Neuronal stem cell (in vitro differentiated cells): Measurements from ENCODE around the gene STEAP1B.

ENCODE experiments used
- DNase-seq: peaks from one replicate; pipeline ENCODE4 v3.0.0-alpha.2; 2013; ENCODE audit warnings: low spot score
- H2AFZ ChIP-seq: one replicate; pipeline ENCODE4 v1.6.1; 2013; ENCODE audit warnings: mild to moderate bottlenecking, low read length, inconsistent platforms
- H2AK5ac ChIP-seq: 2 replicates; pipeline ENCODE4 v1.6.1; 2013; ENCODE audit warnings: low read depth, mild to moderate bottlenecking, inconsistent platforms, low read length, moderate library complexity, mixed read lengths
- H2BK120ac ChIP-seq: 2 replicates; pipeline ENCODE4 v1.6.1; 2013; ENCODE audit warnings: low read depth, mild to moderate bottlenecking, inconsistent platforms, low read length, moderate library complexity, mixed read lengths
- H2BK12ac ChIP-seq: one replicate; pipeline ENCODE4 v1.6.1; 2013; ENCODE audit warnings: low read length, inconsistent platforms
- H2BK15ac ChIP-seq: 2 replicates; pipeline ENCODE4 v1.6.1; 2013; ENCODE audit warnings: mild to moderate bottlenecking, low read length, inconsistent platforms, mixed read lengths
- H2BK5ac ChIP-seq: one replicate; pipeline ENCODE4 v1.6.1; 2013; ENCODE audit warnings: inconsistent platforms, mild to moderate bottlenecking, low read length, moderate library complexity
- H3K14ac ChIP-seq: one replicate; pipeline ENCODE4 v1.6.1; 2013; ENCODE audit warnings: low read length, inconsistent platforms
- H3K18ac ChIP-seq: 2 replicates; pipeline ENCODE4 v1.6.1; 2013; ENCODE audit warnings: low read length, inconsistent platforms
- H3K23ac ChIP-seq: 2 replicates; pipeline ENCODE4 v1.6.1; 2013; ENCODE audit warnings: low read depth, mild to moderate bottlenecking, mixed read lengths, low read length, inconsistent platforms; ENCODE audit not compliant: poor library complexity
- H3K27ac ChIP-seq: replicated peaks from 3 replicates; pipeline ENCODE4 v1.5.1; 2013; ENCODE audit warnings: low read length, inconsistent platforms
- H3K27me3 ChIP-seq, 3 experiments: 2 replicates each; pipeline ENCODE4 v1.6.1; 2013; ENCODE audit warnings: low read length in 3 of 3, mild to moderate bottlenecking in 2 of 3, inconsistent platforms in 1 of 3, low read depth in 1 of 3, mixed read lengths in 1 of 3, moderate library complexity in 1 of 3; ENCODE audit not compliant: control insufficient read depth in 3 of 3, insufficient read depth in 3 of 3
- H3K36me3 ChIP-seq, 2 donors: replicated peaks in 1 of 2; 2 replicates each; pipeline ENCODE4 v1.6.1; 2013; ENCODE audit warnings: low read length in 2 of 2; ENCODE audit not compliant: control insufficient read depth in 2 of 2, insufficient read depth in 2 of 2
- H3K4ac ChIP-seq: 2 replicates; pipeline ENCODE4 v1.6.1; 2013; ENCODE audit warnings: inconsistent platforms, mild to moderate bottlenecking, low read length, moderate library complexity
- H3K4me1 ChIP-seq, 2 donors: 1 replicate in 1 of 2; 2 replicates in 1 of 2; pipeline ENCODE4 v1.6.1; 2013; ENCODE audit warnings: low read length in 2 of 2, low read depth in 1 of 2; ENCODE audit not compliant: control insufficient read depth in 2 of 2, insufficient read depth in 1 of 2
- H3K4me2 ChIP-seq: one replicate; pipeline ENCODE4 v1.6.1; 2013; ENCODE audit warnings: mild to moderate bottlenecking, low read length, inconsistent platforms; ENCODE audit not compliant: insufficient read depth, poor library complexity, severe bottlenecking
- H3K4me3 ChIP-seq, 2 donors: 2 replicates each; pipeline ENCODE4 v1.5.1; 2013; ENCODE audit warnings: low read length in 2 of 2, mild to moderate bottlenecking in 2 of 2, inconsistent platforms in 1 of 2, moderate library complexity in 1 of 2
- H3K79me1 ChIP-seq: one replicate; pipeline ENCODE4 v1.6.1; 2013; ENCODE audit warnings: low read depth, mild to moderate bottlenecking, inconsistent platforms, low read length, moderate library complexity
- H3K9ac ChIP-seq: one replicate; pipeline ENCODE4 v1.6.1; 2013; ENCODE audit warnings: mild to moderate bottlenecking, low read depth, low read length, inconsistent platforms; ENCODE audit not compliant: poor library complexity
- H3K9me3 ChIP-seq, 2 donors: replicated peaks in 1 of 2; 2 replicates each; pipeline versions ENCODE3 to v1.6.1; 2013; ENCODE audit warnings: low read length in 2 of 2, mild to moderate bottlenecking in 2 of 2, inconsistent platforms in 1 of 2, low read depth in 1 of 2, mixed read lengths in 1 of 2, moderate library complexity in 1 of 2; ENCODE audit not compliant: control insufficient read depth in 2 of 2, insufficient read depth in 1 of 2
- H4K8ac ChIP-seq: one replicate; pipeline ENCODE4 v1.6.1; 2013; ENCODE audit warnings: low read depth, mild to moderate bottlenecking, inconsistent platforms, low read length, moderate library complexity
- H4K91ac ChIP-seq: one replicate; pipeline ENCODE4 v1.6.1; 2013; ENCODE audit warnings: low read length, low read depth, mild to moderate bottlenecking, inconsistent platforms; ENCODE audit not compliant: poor library complexity
- WGBS, 2 donors: extraction: QIAGEN DNeasy Blood & Tissue Kit; methylation state at CpG; one replicate each; pipeline ENCODE4 v1.1.7; 2013; ENCODE audit warnings: missing lambda C conversion rate in 2 of 2, mixed read lengths in 1 of 2; ENCODE audit not compliant: insufficient read length in 2 of 2, insufficient replicate concordance in 1 of 2; ENCODE audit errors: extremely low coverage in 2 of 2; 5-methylcytosine and 5-hydroxymethylcytosine counted together

Gene STEAP1B

DNA sequence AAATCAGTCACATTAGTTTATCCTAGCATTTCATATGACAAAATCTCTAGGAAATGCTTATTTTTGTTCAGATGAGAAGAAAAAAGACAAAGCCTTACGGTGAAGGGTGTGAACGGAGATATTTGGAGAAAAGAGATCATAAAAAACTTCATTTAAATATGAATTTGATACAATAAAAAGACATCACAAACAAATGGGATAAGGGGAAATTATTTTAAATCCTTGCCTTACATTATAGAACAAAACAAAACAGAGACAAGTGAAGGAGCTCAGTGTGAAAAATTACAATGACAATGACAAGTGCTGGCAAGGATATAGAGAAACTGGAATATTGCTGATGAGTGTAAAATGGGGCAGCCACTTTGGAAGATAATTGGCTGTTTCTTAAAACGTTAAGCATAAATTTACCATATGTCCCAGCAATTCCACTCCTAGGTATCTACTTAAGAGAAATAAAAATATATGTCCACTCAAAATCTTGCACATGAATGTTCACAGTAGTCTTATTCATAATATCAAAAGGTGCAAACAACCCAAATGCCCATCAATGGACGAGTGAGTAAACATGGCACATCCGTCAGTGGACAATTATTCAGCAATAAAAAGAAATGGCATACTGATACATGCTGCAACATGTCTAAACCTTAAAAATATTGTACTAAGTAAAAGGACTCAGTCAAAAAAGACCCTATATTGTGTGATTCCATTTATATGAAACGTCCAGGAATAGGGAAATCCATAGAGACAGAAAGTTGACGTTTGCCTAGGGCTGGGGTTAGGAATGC is 77.0 kb downstream of the STEAP1B start:
- Histone ChIP-seq H3K14ac (no peak overlapping the region), H3K36me3 (no peaks in the 10 kb centered on the region), H3K9ac (no peak overlapping the region), H2BK12ac (no peak overlapping the region), H4K91ac (no peak overlapping the region), H2BK5ac (no peak overlapping the region), H2AFZ (no peak overlapping the region), H3K4me2 (no peak overlapping the region), H3K4ac (no peak overlapping the region), H3K4me1 (no peaks in the 10 kb centered on the region), H4K8ac (no peak overlapping the region), H3K9me3 (peaks cover 0 to 2% of the 10 kb centered on the region in 2 donors), H2BK15ac (no peak overlapping the region), H3K23ac (no peak overlapping the region), H3K79me1 (no peaks in the 10 kb centered on the region), H3K27ac (no peak overlapping the region), H3K18ac (no peak overlapping the region), H3K27me3 (no peaks in the 10 kb centered on the region), H3K4me3 (no peak overlapping the region), H2AK5ac (no peak overlapping the region), H2BK120ac (no peak overlapping the region)
- DNase-seq, result no peak
- no CpG with 5 or more reads among the region's 7 CpGs for WGBS, 2 donors

DNA sequence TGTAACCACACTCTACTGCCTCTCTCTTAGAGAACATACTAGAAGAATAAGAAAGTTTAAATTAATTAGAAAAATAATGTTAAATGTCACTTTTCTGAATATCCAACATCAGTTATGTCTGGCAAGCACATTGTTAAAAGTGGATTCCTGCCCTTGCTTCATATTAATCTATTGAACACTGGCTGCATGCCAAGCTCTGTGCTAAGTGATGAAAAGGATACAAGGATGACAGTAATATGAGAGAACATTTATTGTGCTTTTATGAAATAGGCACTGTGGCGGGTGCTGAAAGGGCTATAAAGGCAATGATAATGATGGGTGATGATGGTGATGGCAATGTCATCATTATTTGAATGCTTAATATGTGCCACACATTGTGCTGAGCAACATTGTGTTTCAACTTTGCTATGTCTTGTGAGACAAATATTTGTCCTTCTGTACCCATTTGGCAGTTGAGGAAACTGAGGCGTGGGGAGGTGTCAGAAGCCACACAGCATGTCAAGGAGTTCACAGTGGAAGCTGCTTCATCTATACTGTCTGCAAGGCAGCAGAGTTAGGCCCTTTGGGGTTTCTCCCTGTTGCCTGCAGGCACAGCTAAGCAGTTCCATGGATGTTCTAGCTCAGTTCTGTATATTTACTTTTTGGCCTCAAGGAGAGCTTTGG is 78.9 kb downstream of the STEAP1B start:
- no peak overlapping the region for H3K9ac ChIP-seq
- no peak for DNase-seq
- H3K23ac ChIP-seq, result no peak overlapping the region
- no peak overlapping the region for H3K4me3 ChIP-seq
- no peaks in the 10 kb centered on the region for H3K4me1 ChIP-seq
- H3K27ac ChIP-seq, result no peak overlapping the region
- no peak overlapping the region for H4K91ac ChIP-seq
- no peak overlapping the region for H3K14ac ChIP-seq
- H2BK5ac ChIP-seq, result no peak overlapping the region
- H2AFZ ChIP-seq, result no peak overlapping the region
- no peak overlapping the region for H3K4me2 ChIP-seq
- no peaks in the 10 kb centered on the region for H3K79me1 ChIP-seq
- peaks cover 0 to 2% of the 10 kb centered on the region in 2 donors for H3K9me3 ChIP-seq
- WGBS, 2 donors, result no CpG with 5 or more reads among the region's 2 CpGs
- no peak overlapping the region for H4K8ac ChIP-seq
- H2BK15ac ChIP-seq, result no peak overlapping the region
- no peak overlapping the region for H3K4ac ChIP-seq
- no peak overlapping the region for H2BK12ac ChIP-seq
- H2BK120ac ChIP-seq, result no peak overlapping the region
- H3K36me3 ChIP-seq, result no peaks in the 10 kb centered on the region
- no peak overlapping the region for H2AK5ac ChIP-seq
- H3K27me3 ChIP-seq, result no peaks in the 10 kb centered on the region
- no peak overlapping the region for H3K18ac ChIP-seq

DNA sequence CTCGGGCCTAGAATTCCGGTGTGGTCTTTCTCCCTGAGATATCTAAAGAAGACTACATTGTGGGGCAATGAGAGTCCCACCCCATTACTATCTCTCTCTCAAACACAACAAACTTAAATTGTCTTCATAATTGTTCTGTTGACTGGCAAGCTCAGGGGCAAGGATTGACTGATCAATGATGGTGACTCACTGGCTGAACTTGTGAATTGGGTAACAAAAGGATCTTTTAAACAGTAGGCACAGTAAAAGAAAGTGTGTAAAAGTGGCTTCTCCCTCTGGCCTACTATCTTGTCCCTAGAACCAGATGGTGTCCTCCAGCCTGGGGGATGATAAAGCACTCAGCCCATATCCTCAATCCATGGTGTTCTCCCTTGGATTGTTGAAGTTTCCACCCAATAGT is 80.0 kb downstream of the STEAP1B start:
- H3K4me1 ChIP-seq, result no peaks in the 10 kb centered on the region
- peaks cover 0 to 2% of the 10 kb centered on the region in 2 donors for H3K9me3 ChIP-seq
- no peak overlapping the region for H2BK12ac ChIP-seq
- no peak overlapping the region for H2BK15ac ChIP-seq
- H3K4me2 ChIP-seq, result no peak overlapping the region
- H3K27me3 ChIP-seq, result no peaks in the 10 kb centered on the region
- H4K91ac ChIP-seq, result no peak overlapping the region
- H2BK120ac ChIP-seq, result no peak overlapping the region
- no peaks in the 10 kb centered on the region for H3K36me3 ChIP-seq
- H4K8ac ChIP-seq, result no peak overlapping the region
- H3K79me1 ChIP-seq, result no peaks in the 10 kb centered on the region
- H2AK5ac ChIP-seq, result no peak overlapping the region
- H3K18ac ChIP-seq, result no peak overlapping the region
- no peak overlapping the region for H2BK5ac ChIP-seq
- no peak overlapping the region for H3K27ac ChIP-seq
- no CpG with 5 or more reads among the region's 2 CpGs for WGBS, 2 donors
- no peak for DNase-seq
- H3K9ac ChIP-seq, result no peak overlapping the region
- H3K14ac ChIP-seq, result no peak overlapping the region
- no peak overlapping the region for H3K4ac ChIP-seq
- H3K4me3 ChIP-seq, result no peak overlapping the region
- H2AFZ ChIP-seq, result no peak overlapping the region
- H3K23ac ChIP-seq, result no peak overlapping the region

DNA sequence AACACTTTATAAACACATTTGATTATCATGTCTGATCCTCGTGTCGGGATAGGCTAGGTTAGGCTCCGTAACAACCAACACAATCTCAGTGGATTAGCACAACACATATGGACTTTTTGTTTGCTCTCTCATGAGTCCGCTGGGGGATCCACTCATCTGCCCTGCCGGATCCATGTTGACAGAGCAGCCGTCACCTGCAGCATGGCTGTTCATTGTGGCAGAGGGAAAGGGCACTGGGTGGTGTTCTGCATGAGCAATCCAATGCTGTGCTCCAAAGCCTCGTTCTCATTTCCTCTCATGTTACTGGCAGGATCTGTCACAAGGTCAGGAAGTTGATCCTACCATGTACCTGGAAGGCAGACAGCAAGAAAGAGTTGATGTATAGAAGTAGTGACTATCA is 80.5 kb downstream of the STEAP1B start:
- no CpG with 5 or more reads among the region's 7 CpGs for WGBS, 2 donors
- H3K4me2 ChIP-seq, result no peak overlapping the region
- H2BK120ac ChIP-seq, result no peak overlapping the region
- no peak overlapping the region for H2AFZ ChIP-seq
- H3K9me3 ChIP-seq, result peaks cover 0 to 2% of the 10 kb centered on the region in 2 donors
- no peak for DNase-seq
- H3K18ac ChIP-seq, result no peak overlapping the region
- no peak overlapping the region for H2AK5ac ChIP-seq
- H4K91ac ChIP-seq, result no peak overlapping the region
- H3K4me1 ChIP-seq, result no peaks in the 10 kb centered on the region
- no peaks in the 10 kb centered on the region for H3K36me3 ChIP-seq
- H4K8ac ChIP-seq, result no peak overlapping the region
- H3K4ac ChIP-seq, result no peak overlapping the region
- no peak overlapping the region for H3K14ac ChIP-seq
- H3K79me1 ChIP-seq, result no peaks in the 10 kb centered on the region
- H3K9ac ChIP-seq, result no peak overlapping the region
- H3K27me3 ChIP-seq, result no peaks in the 10 kb centered on the region
- H3K27ac ChIP-seq, result no peak overlapping the region
- H2BK5ac ChIP-seq, result no peak overlapping the region
- no peak overlapping the region for H2BK12ac ChIP-seq
- H2BK15ac ChIP-seq, result no peak overlapping the region
- no peak overlapping the region for H3K4me3 ChIP-seq
- H3K23ac ChIP-seq, result no peak overlapping the region
